Measurements from ENCODE around the gene SCAMP2. TPM values are rescaled to one million over a fixed set of nuclear protein-coding genes. Genes with fewer than 3 reads are reported as not detected.

SCAMP2 gene
- total RNA-seq, 1 experiment from 2014 or later, result 97.4 TPM

- peaks cover 6% of the 10 kb centered on the region for H3K36me3 ChIP-seq (ENCODE audit: control insufficient read depth, insufficient read depth, low read length)
- no peaks in the 10 kb centered on the region for H3K9me3 ChIP-seq
- BruUV-seq (replicated peaks), result no TSS peak
- Mint-ChIP-seq H3K4me3 (ENCODE audit: unreplicated experiment) (no peak overlapping the region), H3K36me3 (ENCODE audit: insufficient read depth, unreplicated experiment) (peaks cover 37% of the 10 kb centered on the region), H3K9me3 (ENCODE audit: unreplicated experiment) (no peaks in the 10 kb centered on the region), H3K27me3 (ENCODE audit: insufficient read depth, unreplicated experiment) (no peaks in the 10 kb centered on the region), H3K4me1 (ENCODE audit: low read depth, unreplicated experiment) (no peaks in the 10 kb centered on the region), H3K27ac (ENCODE audit: unreplicated experiment) (no peak overlapping the region)
- intact Hi-C loops (cut with micrococcal nuclease; ENCODE audit: unreplicated experiment), result no loop called here
- CTCF ChIA-PET, result interaction anchor here (1.0 to 1.1 kb wide), 3 partner anchors 15 to 36 kb away, joined by 3 to 4 read pairs (median 3); no protein-coding TSS in a partner anchor
- POLR2A ChIA-PET, result interaction anchor here (0.6 kb wide), 1 partner anchor 19 kb away, joined by 3 read pairs; no protein-coding TSS in a partner anchor
- DNase-seq, result no peak
- H3K4me3 ChIP-seq (ENCODE audit: low read depth, low read length), result no peak overlapping the region
- H3K4me1 ChIP-seq, result no peaks in the 10 kb centered on the region
- no peaks in the 10 kb centered on the region for H3K27me3 ChIP-seq (replicated peaks; ENCODE audit: control insufficient read depth, insufficient read depth, low read length)
- no peak for TF ChIP-seq CTCF (IDR thresholded peaks at IDR 0.05; ENCODE audit: insufficient read depth in 1 of 2, low read depth in 1 of 2, low read length in 1 of 2, severe bottlenecking in 1 of 2, unreplicated experiment in 1 of 2)
These were observed 68.2 kb downstream of the SCAMP2 start for GRCh38 chr15:74804935-74805334.

DNA sequence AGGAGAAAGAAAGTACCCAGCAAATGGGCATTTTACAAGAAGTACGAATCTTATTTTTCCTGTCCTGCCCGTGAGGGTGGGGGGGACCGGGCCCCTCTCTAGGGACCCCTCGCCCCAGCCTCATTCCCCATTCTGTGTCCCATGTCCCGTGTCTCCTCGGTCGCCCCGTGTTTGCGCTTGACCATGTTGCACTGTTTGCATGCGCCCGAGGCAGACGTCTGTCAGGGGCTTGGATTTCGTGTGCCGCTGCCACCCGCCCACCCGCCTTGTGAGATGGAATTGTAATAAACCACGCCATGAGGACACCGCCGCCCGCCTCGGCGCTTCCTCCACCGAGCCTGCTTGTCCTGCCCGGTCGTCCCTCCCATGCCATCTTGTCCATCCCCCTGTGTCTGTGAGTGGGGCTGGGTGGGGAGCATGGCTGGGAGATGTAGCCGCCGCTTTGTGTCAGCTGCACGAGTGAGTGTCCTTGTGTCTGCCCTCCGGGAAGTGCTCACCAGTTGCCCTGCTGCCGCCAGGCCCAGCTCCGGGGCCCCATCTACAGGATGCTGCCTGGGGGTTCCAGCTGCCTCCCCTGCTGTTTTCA is 70.2 kb downstream of the SCAMP2 start:
- H3K4me3 ChIP-seq (ENCODE audit: low read depth, low read length), result no peak overlapping the region
- peak in 1 of 2 experiments; percentile 23 for DNase-seq
- CTCF ChIA-PET, result no interaction called here
- no peaks in the 10 kb centered on the region for H3K4me1 ChIP-seq
- Mint-ChIP-seq H3K9me3 (ENCODE audit: unreplicated experiment) (no peaks in the 10 kb centered on the region), H3K27ac (ENCODE audit: unreplicated experiment) (no peak overlapping the region), H3K36me3 (ENCODE audit: insufficient read depth, unreplicated experiment) (peaks cover 37% of the 10 kb centered on the region), H3K4me1 (ENCODE audit: low read depth, unreplicated experiment) (no peaks in the 10 kb centered on the region), H3K4me3 (ENCODE audit: unreplicated experiment) (no peak overlapping the region), H3K27me3 (ENCODE audit: insufficient read depth, unreplicated experiment) (no peaks in the 10 kb centered on the region)
- intact Hi-C loops (cut with micrococcal nuclease; ENCODE audit: unreplicated experiment), result no loop called here
- no peak for TF ChIP-seq CTCF (IDR thresholded peaks at IDR 0.05; ENCODE audit: insufficient read depth in 1 of 2, low read depth in 1 of 2, low read length in 1 of 2, severe bottlenecking in 1 of 2, unreplicated experiment in 1 of 2)
- POLR2A ChIA-PET, result no interaction called here
- H3K27me3 ChIP-seq (replicated peaks; ENCODE audit: control insufficient read depth, insufficient read depth, low read length), result no peaks in the 10 kb centered on the region
- H3K9me3 ChIP-seq, result no peaks in the 10 kb centered on the region
- H3K36me3 ChIP-seq (ENCODE audit: control insufficient read depth, insufficient read depth, low read length), result peaks cover 6% of the 10 kb centered on the region
- no TSS peak for BruUV-seq (replicated peaks)

DNA sequence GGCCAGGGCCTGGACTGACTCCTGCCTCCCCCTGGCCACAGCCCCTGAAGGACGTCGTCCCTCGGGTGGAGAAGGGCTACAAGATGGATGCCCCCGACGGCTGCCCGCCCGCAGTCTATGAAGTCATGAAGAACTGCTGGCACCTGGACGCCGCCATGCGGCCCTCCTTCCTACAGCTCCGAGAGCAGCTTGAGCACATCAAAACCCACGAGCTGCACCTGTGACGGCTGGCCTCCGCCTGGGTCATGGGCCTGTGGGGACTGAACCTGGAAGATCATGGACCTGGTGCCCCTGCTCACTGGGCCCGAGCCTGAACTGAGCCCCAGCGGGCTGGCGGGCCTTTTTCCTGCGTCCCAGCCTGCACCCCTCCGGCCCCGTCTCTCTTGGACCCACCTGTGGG is 70.9 kb downstream of the SCAMP2 start:
- H3K4me1 ChIP-seq, result no peaks in the 10 kb centered on the region
- DNase-seq, result no peak
- BruUV-seq (replicated peaks), result no TSS peak
- intact Hi-C loops (cut with micrococcal nuclease; ENCODE audit: unreplicated experiment), result no loop called here
- Mint-ChIP-seq H3K36me3 (ENCODE audit: insufficient read depth, unreplicated experiment) (peaks cover 32% of the 10 kb centered on the region), H3K9me3 (ENCODE audit: unreplicated experiment) (no peaks in the 10 kb centered on the region), H3K4me1 (ENCODE audit: low read depth, unreplicated experiment) (no peaks in the 10 kb centered on the region), H3K27ac (ENCODE audit: unreplicated experiment) (no peak overlapping the region), H3K27me3 (ENCODE audit: insufficient read depth, unreplicated experiment) (no peaks in the 10 kb centered on the region), H3K4me3 (ENCODE audit: unreplicated experiment) (no peak overlapping the region)
- POLR2A ChIA-PET, result no interaction called here
- H3K36me3 ChIP-seq (ENCODE audit: control insufficient read depth, insufficient read depth, low read length), result peaks cover 6% of the 10 kb centered on the region
- no peak overlapping the region for H3K4me3 ChIP-seq (ENCODE audit: low read depth, low read length)
- TF ChIP-seq CTCF (IDR thresholded peaks at IDR 0.05; ENCODE audit: insufficient read depth in 1 of 2, low read depth in 1 of 2, low read length in 1 of 2, severe bottlenecking in 1 of 2, unreplicated experiment in 1 of 2), result no peak
- CTCF ChIA-PET, result no interaction called here
- no peaks in the 10 kb centered on the region for H3K9me3 ChIP-seq
- H3K27me3 ChIP-seq (replicated peaks; ENCODE audit: control insufficient read depth, insufficient read depth, low read length), result no peaks in the 10 kb centered on the region
